GM21619 (cell line): ENCODE results near the gene ARHGAP19.
A peak's percentile ranks its signal among the peaks of the same experiment; 100 is the strongest.
"Not testable (repeated sequence)": the region's sequence is repeated elsewhere in the genome, so short reads cannot be mapped to it uniquely, and the experiment has no call there.

ENCODE experiments used
- ATAC-seq: cut with Tn5 transposase; IDR thresholded peaks from one replicate; pipeline ENCODE4 v1.9.1; 2021; ENCODE audit not compliant: unreplicated experiment

Gene ARHGAP19

GRCh38 chr10:97321032-97321803 is 28.8 kb upstream of the ARHGAP19 start:
- no peak for ATAC-seq

DNA sequence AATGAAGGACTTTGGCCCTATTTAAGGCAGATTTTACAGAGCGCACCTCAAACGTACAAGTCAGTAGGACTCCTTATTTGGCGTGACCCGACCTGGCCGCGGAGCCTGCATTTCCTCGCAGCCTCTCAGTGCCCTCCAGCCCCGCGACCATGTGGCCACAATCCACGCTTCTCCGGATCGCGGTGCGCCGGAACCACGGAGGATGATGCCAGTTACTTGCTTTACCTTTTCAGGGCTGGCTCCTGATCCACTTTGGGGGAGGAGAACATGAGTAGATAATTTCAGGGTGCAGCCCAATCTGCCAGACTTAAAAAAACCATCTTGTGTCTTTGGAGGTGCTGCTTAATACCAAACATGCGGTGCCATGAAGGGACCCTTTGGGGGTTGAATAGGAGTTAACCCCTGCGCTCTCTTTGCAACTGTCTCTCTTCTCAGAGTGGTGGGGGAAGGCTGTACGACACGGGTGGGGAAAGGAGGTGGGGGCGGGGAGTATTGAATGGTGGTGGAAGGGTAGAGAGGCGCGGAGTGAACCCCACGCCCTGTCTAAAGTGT is 28.1 kb upstream of the ARHGAP19 start:
- ATAC-seq = no peak

GRCh38 chr10:97319671-97320479 is 27.4 kb upstream of the ARHGAP19 start:
- ATAC-seq = peak; percentile 35

- peak; percentile 80 for ATAC-seq
These were observed 26.6 kb upstream of the ARHGAP19 start, which contains the start of gene FRAT1 for GRCh38 chr10:97318772-97319651. Gene FRAT1 (plus strand): TSS chr10:97319271. CDS start chr10:97319454, 183 bp downstream.

DNA sequence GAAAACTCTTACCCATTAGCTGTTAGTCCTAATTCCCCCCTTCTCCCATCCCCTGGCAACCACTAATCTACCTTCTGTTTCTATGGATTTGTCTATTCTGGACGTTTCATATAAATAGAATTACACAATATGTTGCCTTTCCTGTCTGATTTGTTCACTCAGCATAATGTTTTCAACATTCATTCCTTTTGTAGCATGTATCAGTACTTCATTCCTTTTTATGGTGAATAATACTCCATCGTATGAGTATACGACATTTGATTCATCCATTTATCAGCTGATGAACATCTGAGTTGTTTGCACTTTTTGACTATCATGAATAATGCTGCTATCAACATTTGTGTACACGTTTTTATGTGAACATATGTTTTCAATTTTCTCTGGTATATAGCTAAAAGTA is 22.2 kb upstream of the ARHGAP19 start:
- no peak for ATAC-seq

GRCh38 chr10:97312897-97313296 is 20.5 kb upstream of the ARHGAP19 start:
- ATAC-seq = no peak

DNA sequence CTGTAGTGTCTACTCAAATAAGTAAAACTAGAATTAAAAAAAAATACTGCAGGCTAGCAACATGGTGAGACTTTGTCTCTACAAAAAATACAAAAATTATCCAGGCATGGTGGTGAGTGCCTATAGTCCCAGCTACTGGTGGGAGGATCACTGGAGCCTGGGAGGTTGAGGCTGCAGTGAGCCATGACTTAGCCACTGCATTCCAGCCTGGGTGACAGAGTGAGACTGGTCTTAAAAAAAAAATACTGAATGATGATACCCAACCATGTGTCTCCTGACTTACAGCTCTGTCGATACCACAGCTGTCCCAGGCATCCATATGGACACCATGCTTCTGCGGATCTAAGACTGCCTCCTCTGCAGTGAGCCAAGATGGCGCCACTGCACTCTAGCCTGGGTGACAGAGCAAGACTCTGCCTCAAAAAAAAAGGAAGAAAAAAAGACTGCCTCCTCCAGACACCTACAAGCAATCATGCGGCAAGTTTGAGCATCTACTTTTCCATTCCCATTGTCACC is 18.7 kb upstream of the ARHGAP19 start:
- no peak for ATAC-seq

DNA sequence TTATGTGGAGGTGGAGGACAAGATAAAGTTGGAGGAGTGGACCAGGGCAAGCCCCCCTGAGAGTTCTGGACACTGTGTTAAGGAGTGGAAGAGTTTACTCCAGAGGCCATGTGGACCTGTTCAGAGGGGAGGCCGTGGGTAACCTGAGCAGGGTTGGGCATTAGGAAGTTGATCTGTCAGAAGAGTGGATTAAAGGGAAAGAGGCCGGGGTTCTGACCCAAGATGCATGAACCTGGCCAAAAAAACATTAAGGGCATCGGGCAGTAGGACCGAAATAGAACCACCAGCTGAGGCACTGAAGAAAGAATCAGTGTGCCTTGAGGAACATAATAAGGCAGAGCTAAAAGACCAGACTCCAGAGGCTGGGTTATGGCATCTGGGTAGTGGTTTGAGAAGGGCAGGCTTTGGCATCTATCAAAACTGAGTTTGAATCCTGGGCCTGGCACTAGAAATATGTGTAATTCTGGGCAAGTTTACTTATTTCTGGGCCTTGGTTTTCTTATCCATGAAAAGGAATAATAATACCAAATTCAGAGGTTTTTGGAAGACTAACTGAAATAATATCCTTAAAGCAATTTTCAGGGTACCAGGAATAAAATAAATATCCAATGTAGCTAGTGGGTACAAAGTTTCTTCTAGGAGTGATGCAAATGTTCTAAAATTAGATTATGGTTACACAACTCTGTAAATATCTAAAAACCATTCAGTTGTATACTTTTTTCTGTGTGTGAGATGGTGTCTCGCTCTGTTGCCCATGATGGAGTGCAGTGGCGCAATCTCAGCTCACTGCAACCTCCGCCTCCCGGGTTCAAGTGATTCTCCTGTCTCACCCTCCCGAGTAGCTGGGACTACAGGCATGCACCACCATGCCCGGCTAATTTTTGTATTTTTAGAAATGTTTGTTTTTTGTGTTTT is 15.7 kb upstream of the ARHGAP19 start:
- no peak for ATAC-seq

DNA sequence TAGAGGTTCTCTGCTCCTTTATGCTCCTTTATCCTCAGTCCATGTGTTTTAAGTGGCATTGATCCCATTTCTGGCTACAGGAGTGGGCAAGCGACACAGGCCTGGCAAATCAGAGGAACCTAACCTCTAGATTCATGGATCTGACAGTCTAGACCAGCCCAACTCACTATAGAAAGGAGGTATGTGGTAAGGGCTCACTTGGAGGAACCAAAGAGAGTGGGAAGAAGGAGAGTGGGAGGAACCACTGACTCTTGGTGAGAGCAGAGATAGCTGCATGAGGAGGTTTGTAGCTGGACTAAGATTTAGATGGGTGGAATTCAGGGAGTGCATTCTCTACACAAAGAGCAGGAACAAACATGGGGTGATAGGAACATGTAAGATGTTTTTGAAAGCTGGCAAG is 15.0 kb upstream of the ARHGAP19 start:
- ATAC-seq = no peak

- no peak for ATAC-seq
These were observed 9.8 kb upstream of the ARHGAP19 start for GRCh38 chr10:97302088-97302791.

- ATAC-seq = no peak
These were observed 8.5 kb upstream of the ARHGAP19 start for GRCh38 chr10:97300980-97301379.

- ATAC-seq = no peak
These were observed 5.8 kb upstream of the ARHGAP19 start for GRCh38 chr10:97298223-97298571.

GRCh38 chr10:97297556-97298222 is 5.3 kb upstream of the ARHGAP19 start:
- ATAC-seq = no peak

DNA sequence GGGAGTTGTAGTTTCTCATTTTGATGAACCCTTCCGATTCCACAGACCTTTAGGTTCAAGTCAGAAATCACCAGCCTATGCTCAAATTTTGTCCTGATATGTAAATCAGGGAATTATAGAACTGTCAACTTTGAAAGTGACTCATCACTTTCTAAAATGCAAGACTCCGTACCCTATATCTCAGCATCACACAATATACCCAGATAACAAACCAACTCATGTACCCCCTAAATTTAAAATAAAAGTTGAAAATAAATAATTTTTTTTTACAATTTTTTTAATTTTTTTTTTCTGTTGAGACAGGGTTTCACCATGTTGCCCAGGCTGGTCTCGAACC is 393 bp upstream of the ARHGAP19 start:
- ATAC-seq = no peak

GRCh38 chr10:97291357-97292096 is 910 bp downstream of the ARHGAP19 start:
- ATAC-seq = no peak

- ATAC-seq = not testable (repeated sequence)
These were observed 1.7 kb downstream of the ARHGAP19 start for GRCh38 chr10:97290576-97291356.

DNA sequence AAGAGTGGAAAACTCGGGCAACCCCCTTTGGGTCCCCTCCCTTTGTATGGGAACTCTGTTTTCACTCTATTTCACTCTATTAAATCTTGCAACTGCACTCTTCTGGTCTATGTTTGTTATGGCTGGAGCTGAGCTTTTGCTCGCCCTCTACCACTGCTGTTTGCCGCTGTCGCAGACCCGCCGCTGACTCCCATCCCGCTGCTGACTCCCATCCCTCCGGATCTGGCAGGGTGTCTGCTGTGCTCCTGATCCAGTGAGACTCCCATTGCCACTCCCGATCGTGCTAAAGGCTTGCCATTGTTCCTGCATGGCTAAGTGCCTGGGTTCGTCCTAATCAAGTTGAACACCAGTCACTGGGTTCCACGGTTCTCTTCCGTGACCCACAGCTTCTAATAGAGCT is 2.4 kb downstream of the ARHGAP19 start:
- not testable (repeated sequence) for ATAC-seq
